Sigmoid colon (tissue), 7 donors: Measurements from ENCODE around the gene PFDN1. TPM values are rescaled to one million over a fixed set of nuclear protein-coding genes. Genes with fewer than 3 reads are reported as not detected.
A peak's percentile ranks its signal among the peaks of the same experiment; 100 is the strongest.

Experiments used
- DNase-seq: peaks from one replicate; pipeline ENCODE4 v3.0.0-alpha.2; 2019
- H3K27ac ChIP-seq, 4 donors: fragments of 200-600 bp; sonication (generic); one replicate each; pipeline ENCODE4 v1.5.1; 2016 to 2019; ENCODE audit warnings: mild to moderate bottlenecking in 1 of 4
- H3K27me3 ChIP-seq, 3 donors: fragments of 200-600 bp; sonication (generic); one replicate each; pipeline ENCODE4 v1.5.1; 2019; ENCODE audit warnings: mild to moderate bottlenecking in 1 of 3
- H3K36me3 ChIP-seq, 4 donors: fragments of 200-600 bp; sonication (generic); one replicate each; pipeline ENCODE4 v1.5.1; 2016 to 2019
- H3K4me1 ChIP-seq, 4 donors: fragments of 200-600 bp; sonication (generic); one replicate each; pipeline ENCODE4 v1.5.1; 2017 to 2019
- H3K4me3 ChIP-seq, 4 donors: fragments of 200-600 bp; sonication (generic); one replicate each; pipeline ENCODE4 v1.5.1; 2017 to 2019; ENCODE audit warnings: mild to moderate bottlenecking in 2 of 4, moderate library complexity in 1 of 4
- H3K9me3 ChIP-seq, 4 donors: fragments of 200-600 bp in 3 of 4; sonication (generic) in 3 of 4; one replicate each; pipeline versions ENCODE4 v1.5.1 to v1.6.1; 2013 to 2019
- EP300 ChIP-seq, 4 donors: sonication (generic); formaldehyde crosslinking; IDR thresholded peaks; one replicate each; pipeline ENCODE4 v1.6.1; 2017; ENCODE audit warnings: antibody characterized with exemption in 4 of 4
- POLR2A ChIP-seq, 2 donors: fragments of 450-650 bp; IDR thresholded peaks; one replicate each; pipeline ENCODE4 v1.6.1; 2016; ENCODE audit warnings: antibody characterized with exemption in 2 of 2, mild to moderate bottlenecking in 2 of 2, moderate library complexity in 2 of 2
- POLR2AphosphoS5 ChIP-seq, 4 donors: sonication (generic); formaldehyde crosslinking; IDR thresholded peaks; one replicate each; pipeline ENCODE4 v1.6.1; 2017; ENCODE audit warnings: antibody characterized with exemption in 4 of 4
- WGBS, 2 donors: extraction: QIAGEN DNeasy Blood & Tissue Kit; methylation state at CpG; one replicate each; pipeline ENCODE4 v1.1.7; 2013; 5-methylcytosine and 5-hydroxymethylcytosine counted together
- intact Hi-C: fragments of 100-400 bp; cut with DNase I; formaldehyde crosslinking; loops from one replicate; pipeline ENCODE4 v1.15.1; 2023
- polyA plus RNA-seq, 3 donors: library from polyadenylated mRNA; stranded (reverse); fragments of 200-250 nt; gene quantifications; one replicate each; pipeline ENCODE4 v1.2.3, GENCODE V29; 2013
- total RNA-seq, 4 donors: library from RNA; depleted of rRNA; stranded (reverse); fragments of >200 nt; gene quantifications; one replicate each; pipeline ENCODE4 v1.1.0, GENCODE V29; 2016
- TF ChIP-seq, protein P1 (sequence below), 4 experiments: fragments of 450-650 bp in 3 of 4; fragments of 200-600 bp in 1 of 4; IDR thresholded peaks; one replicate each; pipeline ENCODE4 v1.5.1; 2016 to 2019; ENCODE audit warnings: antibody characterized with exemption in 4 of 4, mild to moderate bottlenecking in 3 of 4, moderate library complexity in 2 of 4
- donor health status: healthy with polysubstance abuse.
- donor health status: Bipolar disorder and iron deficiency.
- donor health status: healthy.

Gene PFDN1
- total and polyA plus RNA-seq, 7 donors: 61.8 to 159 (median 88.2) TPM

- H3K9me3 ChIP-seq: no peaks in the 10 kb centered on the region
- no peak for DNase-seq
- intact Hi-C loops: loop anchor here (5.0 kb wide), 1 partner anchor 40 kb away; the partner anchor contains the start of gene PFDN1
- peak overlapping the region in 3 of 4 donors; percentile 71 to 79 (median 74) for H3K27ac ChIP-seq
- 60 to 89% methylated on average over 3 of the region's 3 CpGs for WGBS, 2 donors
- H3K4me3 ChIP-seq: no peak overlapping the region
- H3K4me1 ChIP-seq: peaks cover 0 to 30% (median 19%) of the 10 kb centered on the region in 4 donors
- H3K36me3 ChIP-seq: no peaks in the 10 kb centered on the region
- TF ChIP-seq, protein P1, sequence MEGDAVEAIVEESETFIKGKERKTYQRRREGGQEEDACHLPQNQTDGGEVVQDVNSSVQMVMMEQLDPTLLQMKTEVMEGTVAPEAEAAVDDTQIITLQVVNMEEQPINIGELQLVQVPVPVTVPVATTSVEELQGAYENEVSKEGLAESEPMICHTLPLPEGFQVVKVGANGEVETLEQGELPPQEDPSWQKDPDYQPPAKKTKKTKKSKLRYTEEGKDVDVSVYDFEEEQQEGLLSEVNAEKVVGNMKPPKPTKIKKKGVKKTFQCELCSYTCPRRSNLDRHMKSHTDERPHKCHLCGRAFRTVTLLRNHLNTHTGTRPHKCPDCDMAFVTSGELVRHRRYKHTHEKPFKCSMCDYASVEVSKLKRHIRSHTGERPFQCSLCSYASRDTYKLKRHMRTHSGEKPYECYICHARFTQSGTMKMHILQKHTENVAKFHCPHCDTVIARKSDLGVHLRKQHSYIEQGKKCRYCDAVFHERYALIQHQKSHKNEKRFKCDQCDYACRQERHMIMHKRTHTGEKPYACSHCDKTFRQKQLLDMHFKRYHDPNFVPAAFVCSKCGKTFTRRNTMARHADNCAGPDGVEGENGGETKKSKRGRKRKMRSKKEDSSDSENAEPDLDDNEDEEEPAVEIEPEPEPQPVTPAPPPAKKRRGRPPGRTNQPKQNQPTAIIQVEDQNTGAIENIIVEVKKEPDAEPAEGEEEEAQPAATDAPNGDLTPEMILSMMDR (IDR thresholded peaks at IDR 0.05): no peak
- TF ChIP-seq POLR2A (IDR thresholded peaks at IDR 0.05) (no peak), EP300 (IDR thresholded peaks at IDR 0.05) (no peak), POLR2AphosphoS5 (IDR thresholded peaks at IDR 0.05) (no peak)
- H3K27me3 ChIP-seq: no peaks in the 10 kb centered on the region
Measured at GRCh38 chr5:140262221-140262620, 40.7 kb downstream of the PFDN1 start.

GRCh38 chr5:140261403-140262171, 41.3 kb downstream of the PFDN1 start:
- no peaks in the 10 kb centered on the region for H3K36me3 ChIP-seq
- H3K27me3 ChIP-seq: no peaks in the 10 kb centered on the region
- intact Hi-C loops: loop anchor here (5.0 kb wide), 1 partner anchor 41 kb away; the partner anchor contains the start of gene PFDN1
- 6 to 45% methylated on average over 8 of the region's 8 CpGs for WGBS, 2 donors
- TF ChIP-seq EP300 (IDR thresholded peaks at IDR 0.05) (peak in 2 of 4 donors; percentile 6 to 12), POLR2AphosphoS5 (IDR thresholded peaks at IDR 0.05) (peak in 1 of 4 donors; percentile 28), POLR2A (IDR thresholded peaks at IDR 0.05) (no peak)
- TF ChIP-seq, protein P1 (IDR thresholded peaks at IDR 0.05): no peak
- no peaks in the 10 kb centered on the region for H3K9me3 ChIP-seq
- DNase-seq: peak; percentile 88
- peak overlapping the region; percentile 3 to 79 (median 72) for H3K27ac ChIP-seq
- peaks cover 0 to 30% (median 19%) of the 10 kb centered on the region in 4 donors for H3K4me1 ChIP-seq
- peak overlapping the region in 1 of 4 donors; percentile 13 for H3K4me3 ChIP-seq

- 86 to 96% methylated on average over 2 of the region's 2 CpGs for WGBS, 2 donors
- no peaks in the 10 kb centered on the region for H3K36me3 ChIP-seq
Measured at GRCh38 chr5:140260089-140260656, 42.7 kb downstream of the PFDN1 start.

DNA sequence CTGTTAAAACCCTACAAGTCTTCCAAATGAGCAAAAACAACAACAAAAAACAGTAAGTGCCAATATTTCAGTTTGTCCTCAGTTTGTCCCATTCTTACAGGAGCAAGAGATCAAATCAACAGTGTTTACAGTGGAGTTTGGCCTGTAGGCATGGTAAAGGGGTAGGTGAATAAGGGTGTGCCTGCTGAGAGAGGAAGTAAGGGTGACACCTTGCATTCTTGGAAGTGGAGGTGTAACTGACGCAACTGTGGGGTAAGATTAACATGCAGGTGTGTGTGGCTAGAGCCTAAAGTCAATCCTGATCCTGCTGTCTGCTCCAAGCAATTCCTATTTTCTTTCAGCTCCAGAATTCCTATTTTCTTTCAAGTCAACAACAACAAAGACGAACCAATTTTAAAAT, 43.4 kb downstream of the PFDN1 start:
- DNase-seq: no peak
- Histone ChIP-seq H3K27me3 (no peaks in the 10 kb centered on the region), H3K36me3 (no peaks in the 10 kb centered on the region), H3K4me1 (peaks cover 0 to 30% (median 20%) of the 10 kb centered on the region in 4 donors), H3K27ac (no peak overlapping the region), H3K9me3 (no peaks in the 10 kb centered on the region), H3K4me3 (no peak overlapping the region)
- TF ChIP-seq, protein P1 (IDR thresholded peaks at IDR 0.05): no peak
- TF ChIP-seq POLR2A (IDR thresholded peaks at IDR 0.05) (no peak), EP300 (IDR thresholded peaks at IDR 0.05) (no peak), POLR2AphosphoS5 (IDR thresholded peaks at IDR 0.05) (no peak)
- 30 to 72% methylated on average over 2 of the region's 2 CpGs for whole genome bisulfite sequencing, 2 donors
- intact Hi-C loops: no loop called here

More at GRCh38 chr5:140260089-140260656, 42.7 kb downstream of the PFDN1 start:
- TF ChIP-seq EP300 (IDR thresholded peaks at IDR 0.05): no peak
- no peak for TF ChIP-seq POLR2AphosphoS5 (IDR thresholded peaks at IDR 0.05)
- TF ChIP-seq, protein P1 (IDR thresholded peaks at IDR 0.05): no peak
- TF ChIP-seq POLR2A (IDR thresholded peaks at IDR 0.05): no peak
- DNase-seq: no peak
- H3K27me3 ChIP-seq: no peaks in the 10 kb centered on the region
- H3K27ac ChIP-seq: peak overlapping the region in 3 of 4 donors; percentile 71 to 79 (median 74)
- no peaks in the 10 kb centered on the region for H3K9me3 ChIP-seq
- H3K4me3 ChIP-seq: no peak overlapping the region
- intact Hi-C loops: loop anchor here (5.0 kb wide), 1 partner anchor 42 kb away; the partner anchor contains the start of gene PFDN1
- H3K4me1 ChIP-seq: peaks cover 0 to 30% (median 20%) of the 10 kb centered on the region in 4 donors
